ENCODE results near the gene PARD3.
"Not testable (repeated sequence)": the region's sequence is repeated elsewhere in the genome, so short reads cannot be mapped to it uniquely, and the experiment has no call there.

The PARD3 gene

GRCh38 chr10:34709637-34710390 is 105.3 kb downstream of the PARD3 start:
- DNase-seq = no peak

DNA sequence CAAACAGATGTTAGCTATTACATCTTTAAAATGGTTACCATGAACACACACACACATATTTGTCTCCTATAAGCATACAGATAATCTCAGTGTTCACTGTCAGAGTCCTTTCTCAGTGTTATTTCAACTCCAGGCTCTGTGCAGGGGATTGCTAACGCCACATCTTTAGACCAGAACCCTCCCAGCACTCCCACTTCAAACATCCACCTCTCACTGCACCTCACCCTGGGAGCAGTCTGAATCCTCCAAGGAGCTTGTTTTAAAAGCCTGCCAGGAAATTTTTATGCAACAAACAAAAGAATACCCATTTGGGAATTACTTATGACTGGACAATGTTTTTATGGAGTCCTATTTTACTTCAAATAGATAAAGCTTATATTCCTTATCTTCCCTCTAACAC is 107.4 kb downstream of the PARD3 start:
- no peak for DNase-seq

DNA sequence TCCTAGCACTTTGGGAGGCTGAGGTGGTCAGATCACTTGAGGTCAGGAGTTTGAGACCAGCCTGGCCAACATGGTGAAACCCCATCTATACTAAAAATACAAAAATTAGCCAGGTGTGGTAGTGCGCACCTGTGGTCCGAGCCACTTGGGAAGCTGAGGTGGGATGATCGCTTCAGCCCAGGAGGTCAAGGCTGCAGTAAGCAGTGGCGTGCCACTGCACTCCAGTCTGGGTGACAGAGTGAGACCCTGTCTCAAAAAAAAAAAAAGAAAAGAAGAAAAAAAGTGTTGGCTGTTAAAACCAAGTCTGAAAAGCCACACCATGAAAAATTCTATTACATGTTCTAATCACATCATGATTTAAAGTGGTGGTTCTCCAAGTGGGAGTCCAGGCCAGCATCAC is 108.1 kb downstream of the PARD3 start:
- DNase-seq = not testable (repeated sequence)

- DNase-seq = no peak
These were observed 108.9 kb downstream of the PARD3 start for GRCh38 chr10:34706147-34706546.

DNA sequence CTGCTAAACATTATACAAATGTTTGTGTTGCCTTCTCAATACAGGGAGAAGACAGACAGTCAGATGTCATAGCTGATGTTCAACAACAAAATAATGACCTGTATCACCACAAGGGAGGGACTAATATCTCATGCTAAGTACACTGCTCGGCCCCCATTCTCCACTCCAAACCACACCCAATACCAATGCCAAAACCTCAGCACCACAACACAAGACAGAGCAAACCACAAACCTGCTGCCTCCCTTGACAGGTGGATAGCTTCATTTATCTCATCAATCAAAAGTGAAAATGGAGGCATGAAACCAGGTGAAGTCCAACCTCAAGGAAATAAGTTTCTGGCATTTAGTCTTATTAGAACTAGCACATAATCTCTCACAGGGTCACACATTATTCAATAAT is 109.5 kb downstream of the PARD3 start:
- DNase-seq = no peak

DNA sequence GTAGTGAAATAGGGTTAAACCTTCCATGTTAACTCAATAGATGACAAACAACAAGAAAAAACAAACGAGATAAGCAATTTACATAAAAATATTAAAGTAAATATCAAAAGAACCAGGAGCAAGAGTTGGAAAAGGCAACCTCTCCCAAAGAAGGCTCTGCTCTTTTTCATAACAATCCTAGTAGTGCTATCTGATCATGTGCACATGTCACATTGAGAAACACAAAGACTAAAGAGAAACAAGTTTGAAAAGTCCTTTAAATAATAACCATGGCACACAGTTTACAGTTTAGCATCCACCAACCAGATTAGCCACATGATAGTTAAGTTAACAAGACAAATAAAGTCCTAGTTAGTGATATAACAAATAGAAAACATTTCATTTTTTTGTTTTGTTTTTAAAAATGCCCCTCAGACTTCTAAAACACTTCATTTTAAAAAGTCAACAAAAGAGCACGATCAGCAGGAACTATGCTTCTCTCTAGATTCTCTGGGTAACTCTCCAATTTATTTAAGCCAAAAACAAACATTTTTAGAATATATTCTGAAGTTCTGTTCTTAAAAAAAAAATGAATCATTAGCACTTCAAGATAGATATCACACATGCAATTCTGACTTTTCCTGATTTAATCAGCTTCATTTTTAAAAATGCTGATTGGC is 110.4 kb downstream of the PARD3 start:
- no peak for DNase-seq

- no peak for DNase-seq
These were observed 112.1 kb downstream of the PARD3 start for GRCh38 chr10:34702982-34703381.

GRCh38 chr10:34702093-34702937 is 112.8 kb downstream of the PARD3 start:
- DNase-seq = no peak

DNA sequence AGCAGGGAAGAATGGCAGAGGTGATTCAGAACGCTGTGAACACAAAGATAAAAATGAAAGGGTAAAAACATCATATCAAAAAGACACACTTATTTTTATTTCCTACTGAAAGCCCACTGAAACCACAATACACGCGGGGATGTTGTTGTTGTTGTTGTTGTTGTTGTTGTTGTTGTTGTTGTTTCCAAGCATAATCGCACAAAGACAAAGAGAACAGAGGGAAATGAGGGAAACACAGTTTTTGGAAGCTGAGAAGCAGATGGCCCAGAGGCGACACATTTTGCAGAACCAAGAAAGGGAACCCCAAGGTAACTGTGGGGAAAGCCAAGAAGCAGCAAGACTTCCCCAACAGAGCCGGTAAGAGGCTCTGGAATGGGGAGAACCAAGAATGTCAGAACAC is 113.9 kb downstream of the PARD3 start:
- no peak for DNase-seq

DNA sequence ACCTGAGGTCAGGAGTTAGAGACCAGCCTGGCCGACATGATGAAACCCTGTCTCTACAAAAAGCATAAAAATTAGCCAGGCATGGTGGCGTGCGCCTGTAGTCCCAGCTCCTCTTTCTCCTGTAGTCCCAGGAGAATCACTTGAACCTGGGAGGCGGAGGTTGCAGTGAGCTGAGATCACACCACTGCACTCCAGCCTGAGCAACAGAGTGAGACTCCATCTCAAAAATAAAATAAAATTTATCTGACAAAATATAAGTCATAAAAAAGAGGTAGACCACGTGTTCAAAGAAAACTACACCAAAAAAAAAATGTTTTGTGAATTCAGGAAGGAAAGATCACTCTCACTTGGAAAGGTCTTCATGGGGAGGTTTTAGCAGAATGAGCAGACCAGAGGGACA is 114.3 kb downstream of the PARD3 start:
- DNase-seq = not testable (repeated sequence)

DNA sequence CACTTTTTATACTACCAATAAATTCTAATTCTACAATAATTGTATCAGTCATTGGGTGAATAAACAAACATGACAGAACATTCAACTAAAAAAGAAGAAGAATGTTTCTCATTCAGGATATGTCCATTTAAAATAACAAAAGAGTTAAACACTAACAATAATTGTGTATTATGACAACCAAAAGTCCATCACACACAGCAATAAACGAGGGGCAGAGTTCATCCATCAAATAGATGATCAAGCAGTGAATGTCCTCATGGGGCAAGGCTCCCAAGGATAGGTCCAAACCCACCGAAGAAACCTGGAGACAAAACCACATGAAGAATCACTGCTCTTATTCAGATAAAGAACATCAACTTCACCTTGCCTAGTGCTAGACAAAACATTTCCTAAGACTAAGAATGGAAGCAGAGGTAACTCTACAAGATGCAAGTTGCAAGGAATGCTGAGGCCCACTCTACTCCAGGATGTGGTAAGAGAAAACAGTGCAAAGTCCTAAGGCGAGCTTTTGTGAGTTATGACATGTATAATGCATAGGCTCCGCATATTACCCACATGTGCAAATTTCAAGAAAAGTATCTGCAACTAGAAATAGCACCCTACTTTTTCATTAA is 115.1 kb downstream of the PARD3 start:
- DNase-seq = no peak

DNA sequence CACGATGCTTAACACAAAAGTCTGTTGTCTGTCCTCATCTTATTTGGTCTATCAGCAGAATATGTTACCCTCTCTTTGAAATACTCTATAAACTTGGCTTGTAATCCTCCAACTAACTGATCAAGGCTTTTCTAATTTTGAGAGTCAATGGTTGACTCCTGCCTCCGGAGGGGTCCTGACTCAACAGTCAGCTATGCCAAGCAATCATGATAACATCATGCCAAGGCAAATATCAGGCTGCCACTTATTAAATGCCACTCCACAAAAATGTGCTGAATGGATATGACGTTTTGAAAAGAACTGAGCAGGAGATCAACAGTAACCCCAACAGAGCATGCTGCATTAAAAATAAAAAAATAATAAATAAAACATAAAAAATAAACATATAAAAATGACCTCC is 116.1 kb downstream of the PARD3 start:
- DNase-seq = no peak

GRCh38 chr10:34698248-34698831 is 116.8 kb downstream of the PARD3 start:
- DNase-seq = no peak

GRCh38 chr10:34697351-34698247 is 117.5 kb downstream of the PARD3 start:
- no peak for DNase-seq

DNA sequence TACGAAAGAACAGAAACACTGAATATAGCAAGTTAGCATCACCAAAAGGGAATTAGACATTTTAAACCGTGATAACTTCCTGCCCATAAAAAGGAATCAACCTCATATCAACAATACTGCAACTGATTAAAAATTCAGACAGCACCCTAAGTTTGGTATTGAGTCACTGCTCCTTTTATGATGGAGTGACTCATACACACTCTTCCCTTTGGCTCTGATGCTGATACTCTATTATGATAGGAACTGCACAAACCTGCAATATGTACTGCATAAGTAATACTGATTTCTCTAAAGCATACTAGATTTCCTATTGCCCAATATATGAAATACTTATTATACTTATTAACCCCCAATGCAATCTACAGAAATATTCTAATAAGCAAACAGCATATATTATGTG is 118.7 kb downstream of the PARD3 start:
- DNase-seq = peak in 1 of 3 donors; percentile 3

DNA sequence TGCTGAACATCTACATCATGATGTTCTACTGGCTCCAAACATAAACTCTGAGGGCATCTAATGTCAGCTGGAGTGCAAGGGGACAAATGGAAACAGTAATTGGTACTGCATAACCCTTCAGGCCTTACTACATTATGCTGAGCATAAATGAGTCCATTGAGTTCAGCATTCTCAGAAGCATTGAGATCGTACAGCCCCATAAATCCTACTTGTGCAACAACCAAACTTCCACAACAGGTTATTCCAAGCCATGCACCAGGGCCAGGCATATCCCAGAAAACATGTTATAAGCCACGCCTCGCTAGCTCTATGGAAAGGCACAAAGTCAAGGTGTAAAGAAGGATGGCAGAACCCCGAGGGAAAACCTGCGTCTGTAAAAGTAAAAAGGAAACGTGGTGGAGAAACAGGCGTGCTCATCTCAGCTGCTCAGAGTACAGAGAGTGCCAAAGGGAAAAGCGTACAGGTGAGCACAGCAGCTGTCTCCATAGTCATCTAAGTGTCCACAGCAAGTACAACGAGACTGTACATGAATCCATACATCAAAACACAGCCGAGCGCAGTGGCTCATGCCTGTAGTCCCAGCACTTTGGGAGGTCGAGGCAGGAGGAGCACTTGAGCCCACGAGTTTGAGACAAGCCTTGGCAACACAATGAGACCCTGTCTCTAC is 124.6 kb downstream of the PARD3 start:
- DNase-seq = no peak

- no peak for DNase-seq
These were observed 126.0 kb downstream of the PARD3 start for GRCh38 chr10:34689053-34689452.

GRCh38 chr10:34687434-34688210 is 127.5 kb downstream of the PARD3 start:
- DNase-seq = no peak

DNA sequence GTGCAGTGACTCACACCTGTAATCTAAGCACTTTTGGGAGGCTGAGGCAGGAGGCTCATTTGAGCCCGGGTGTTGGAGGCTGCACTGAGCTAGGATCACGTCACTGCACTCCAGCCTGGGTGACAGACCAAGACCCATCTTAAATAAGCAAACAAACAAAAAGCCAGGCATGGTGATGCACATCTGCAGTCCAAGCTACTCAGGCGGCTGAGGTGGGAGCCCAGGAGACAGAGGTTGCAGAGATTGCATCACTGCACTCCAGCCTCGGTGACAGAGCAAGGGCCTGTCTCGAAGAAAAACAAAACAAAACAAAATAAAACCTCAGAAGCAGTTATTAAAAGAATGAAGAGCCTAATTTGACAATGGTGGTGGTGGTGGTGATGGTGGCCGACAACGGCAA is 132.5 kb downstream of the PARD3 start:
- no peak for DNase-seq

DNA sequence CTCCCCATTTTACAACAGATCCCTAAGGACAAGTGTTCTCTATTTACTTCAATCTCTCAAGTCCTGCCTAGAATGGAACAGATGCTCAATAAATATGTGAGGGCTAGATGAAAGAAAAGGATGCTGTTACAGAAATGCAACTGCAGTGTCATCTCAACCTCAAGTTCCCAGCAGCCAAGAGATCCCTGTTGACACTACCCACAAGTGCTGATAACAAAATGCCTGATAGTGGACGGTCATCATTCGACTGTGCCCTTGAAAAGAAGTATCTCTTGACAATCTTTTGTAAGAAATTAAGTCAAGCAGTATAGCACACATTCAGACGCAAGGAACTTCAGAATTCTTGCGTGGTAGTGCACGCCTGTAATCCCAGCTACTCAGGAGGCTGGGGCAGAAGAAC is 133.2 kb downstream of the PARD3 start:
- no peak for DNase-seq

Data from suppressor macrophage treated with lipopolysaccharide for 1 hour (primary cell).